Measurements from ENCODE around the gene ARMH2. TPM values are rescaled to one million over a fixed set of nuclear protein-coding genes. Genes with fewer than 3 reads are reported as not detected.

Gene ARMH2
- total and polyA plus RNA-seq, 2 experiments from 2014 or later, result not detected

DNA sequence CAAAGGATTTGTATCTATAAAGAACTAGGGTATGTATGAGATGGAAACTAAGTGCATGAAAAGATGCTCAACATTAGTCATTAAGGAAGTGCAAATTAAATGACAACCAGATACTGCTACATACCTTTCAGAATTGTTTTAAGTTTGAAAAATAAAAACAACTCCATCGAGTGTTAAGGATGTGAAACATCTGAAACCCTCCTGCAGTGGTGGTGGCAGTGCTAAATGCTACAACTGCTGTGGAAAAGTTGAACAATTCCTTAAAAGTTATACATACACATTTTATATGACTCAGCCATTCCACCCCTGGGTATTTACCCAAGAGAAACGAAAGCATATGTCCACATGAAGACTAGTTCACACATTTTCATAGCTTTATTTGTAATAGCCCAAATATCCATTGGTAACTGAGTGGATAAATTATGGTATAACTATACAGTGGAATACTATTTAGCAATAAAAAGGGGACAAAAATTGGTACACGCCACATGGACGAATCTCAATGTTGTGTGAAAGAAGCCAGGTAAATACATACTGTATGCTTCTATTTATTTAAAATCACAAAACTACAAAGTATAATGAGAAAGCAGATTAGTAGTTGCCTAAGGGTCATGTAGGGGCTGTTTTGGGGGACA, 10.6 kb downstream of the ARMH2 start (continued):
- TF ChIP-seq, protein P1, sequence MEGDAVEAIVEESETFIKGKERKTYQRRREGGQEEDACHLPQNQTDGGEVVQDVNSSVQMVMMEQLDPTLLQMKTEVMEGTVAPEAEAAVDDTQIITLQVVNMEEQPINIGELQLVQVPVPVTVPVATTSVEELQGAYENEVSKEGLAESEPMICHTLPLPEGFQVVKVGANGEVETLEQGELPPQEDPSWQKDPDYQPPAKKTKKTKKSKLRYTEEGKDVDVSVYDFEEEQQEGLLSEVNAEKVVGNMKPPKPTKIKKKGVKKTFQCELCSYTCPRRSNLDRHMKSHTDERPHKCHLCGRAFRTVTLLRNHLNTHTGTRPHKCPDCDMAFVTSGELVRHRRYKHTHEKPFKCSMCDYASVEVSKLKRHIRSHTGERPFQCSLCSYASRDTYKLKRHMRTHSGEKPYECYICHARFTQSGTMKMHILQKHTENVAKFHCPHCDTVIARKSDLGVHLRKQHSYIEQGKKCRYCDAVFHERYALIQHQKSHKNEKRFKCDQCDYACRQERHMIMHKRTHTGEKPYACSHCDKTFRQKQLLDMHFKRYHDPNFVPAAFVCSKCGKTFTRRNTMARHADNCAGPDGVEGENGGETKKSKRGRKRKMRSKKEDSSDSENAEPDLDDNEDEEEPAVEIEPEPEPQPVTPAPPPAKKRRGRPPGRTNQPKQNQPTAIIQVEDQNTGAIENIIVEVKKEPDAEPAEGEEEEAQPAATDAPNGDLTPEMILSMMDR (conservative IDR thresholded peaks at IDR 0.05; ENCODE audit: low read depth in 2 of 2), result no peak
- no peak for TF ChIP-seq STAT1 (IDR thresholded peaks at IDR 0.05; ENCODE audit: unreplicated experiment)
- TF ChIP-seq, protein P2, sequence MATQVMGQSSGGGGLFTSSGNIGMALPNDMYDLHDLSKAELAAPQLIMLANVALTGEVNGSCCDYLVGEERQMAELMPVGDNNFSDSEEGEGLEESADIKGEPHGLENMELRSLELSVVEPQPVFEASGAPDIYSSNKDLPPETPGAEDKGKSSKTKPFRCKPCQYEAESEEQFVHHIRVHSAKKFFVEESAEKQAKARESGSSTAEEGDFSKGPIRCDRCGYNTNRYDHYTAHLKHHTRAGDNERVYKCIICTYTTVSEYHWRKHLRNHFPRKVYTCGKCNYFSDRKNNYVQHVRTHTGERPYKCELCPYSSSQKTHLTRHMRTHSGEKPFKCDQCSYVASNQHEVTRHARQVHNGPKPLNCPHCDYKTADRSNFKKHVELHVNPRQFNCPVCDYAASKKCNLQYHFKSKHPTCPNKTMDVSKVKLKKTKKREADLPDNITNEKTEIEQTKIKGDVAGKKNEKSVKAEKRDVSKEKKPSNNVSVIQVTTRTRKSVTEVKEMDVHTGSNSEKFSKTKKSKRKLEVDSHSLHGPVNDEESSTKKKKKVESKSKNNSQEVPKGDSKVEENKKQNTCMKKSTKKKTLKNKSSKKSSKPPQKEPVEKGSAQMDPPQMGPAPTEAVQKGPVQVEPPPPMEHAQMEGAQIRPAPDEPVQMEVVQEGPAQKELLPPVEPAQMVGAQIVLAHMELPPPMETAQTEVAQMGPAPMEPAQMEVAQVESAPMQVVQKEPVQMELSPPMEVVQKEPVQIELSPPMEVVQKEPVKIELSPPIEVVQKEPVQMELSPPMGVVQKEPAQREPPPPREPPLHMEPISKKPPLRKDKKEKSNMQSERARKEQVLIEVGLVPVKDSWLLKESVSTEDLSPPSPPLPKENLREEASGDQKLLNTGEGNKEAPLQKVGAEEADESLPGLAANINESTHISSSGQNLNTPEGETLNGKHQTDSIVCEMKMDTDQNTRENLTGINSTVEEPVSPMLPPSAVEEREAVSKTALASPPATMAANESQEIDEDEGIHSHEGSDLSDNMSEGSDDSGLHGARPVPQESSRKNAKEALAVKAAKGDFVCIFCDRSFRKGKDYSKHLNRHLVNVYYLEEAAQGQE (IDR thresholded peaks at IDR 0.05; ENCODE audit: unreplicated experiment), result no peak
- no peak for TF ChIP-seq ZNF114 (CRISPR knock-in tag; IDR thresholded peaks at IDR 0.05)

DNA sequence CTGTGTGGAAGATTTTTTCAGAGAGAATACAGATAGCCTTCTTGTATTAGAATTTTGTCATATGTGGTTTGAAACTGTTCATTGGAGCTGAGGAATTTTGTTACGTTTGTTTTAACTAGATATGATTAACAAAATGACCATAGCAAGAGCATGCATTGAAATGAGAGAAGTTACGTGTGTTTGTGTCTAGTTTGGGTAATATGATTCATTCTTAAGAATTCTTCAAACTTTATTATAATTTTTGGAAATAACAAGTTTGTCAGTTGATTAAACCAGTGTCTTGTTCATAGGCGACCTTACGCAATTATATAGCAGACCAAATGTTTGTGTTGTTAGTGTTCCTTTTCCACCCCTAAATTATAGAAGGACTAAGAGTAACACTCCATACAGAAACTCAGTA, 18.5 kb downstream of the ARMH2 start:
- Histone ChIP-seq H3K4me2 (no peak overlapping the region), H3F3A (replicated peaks; ENCODE audit: low read depth) (no peaks in the 10 kb centered on the region), H3K27me3 (ENCODE audit: insufficient read depth) (no peaks in the 10 kb centered on the region), H3K36me3 (ENCODE audit: insufficient read depth) (peaks cover 26% of the 10 kb centered on the region), H3K4me1 (ENCODE audit: insufficient read depth) (peaks cover 13% of the 10 kb centered on the region), H3K4me3 (no peak overlapping the region), H3K79me2 (replicated peaks; ENCODE audit: insufficient read depth) (peaks cover 68% of the 10 kb centered on the region), H2AFZ (no peak overlapping the region), H4K20me1 (replicated peaks; ENCODE audit: insufficient read depth) (peaks cover 27% of the 10 kb centered on the region), H3K27ac (ENCODE audit: low read depth) (no peak overlapping the region), H3K9me2 (ENCODE audit: insufficient read depth) (no peaks in the 10 kb centered on the region)
- TF ChIP-seq CREB1 (CRISPR knock-in tag; IDR thresholded peaks at IDR 0.05; ENCODE audit: low read depth) (no peak), EZH2 (IDR thresholded peaks at IDR 0.05; ENCODE audit: low read depth, unreplicated experiment) (no peak), POLR2AphosphoS5 (IDR thresholded peaks at IDR 0.05; ENCODE audit: low read depth) (no peak), STAT1 (IDR thresholded peaks at IDR 0.05; ENCODE audit: unreplicated experiment) (no peak), NANOG (IDR thresholded peaks at IDR 0.05; ENCODE audit: borderline replicate concordance) (no peak)
- TF ChIP-seq, protein P2 (IDR thresholded peaks at IDR 0.05; ENCODE audit: unreplicated experiment), result no peak
- peaks cover 76% of the 10 kb centered on the region for H3K36me3 Mint-ChIP-seq (ENCODE audit: low read depth)
- DNase-seq (ENCODE audit: low spot score) (no peak), ATAC-seq (no peak)
- H3K27ac Mint-ChIP-seq, result no peak overlapping the region
- H3K9me3 Mint-ChIP-seq, result no peaks in the 10 kb centered on the region
- peaks cover 15% of the 10 kb centered on the region; the same call in 2 of the 3 replicates for H3K4me1 Mint-ChIP-seq
- H3K4me3 Mint-ChIP-seq, result no peak overlapping the region
- H3K27me3 Mint-ChIP-seq (ENCODE audit: insufficient read depth, low read depth, poor library complexity), result no peaks in the 10 kb centered on the region

All from GM23338 (cell line).